Motor neuron (in vitro differentiated cells): ENCODE data around the gene LRRC27. TPM values are rescaled to one million over a fixed set of nuclear protein-coding genes. Genes with fewer than 3 reads are reported as not detected.

Experiments
- ATAC-seq, 8 experiments: fragments of 200-7000 bp; cut with Tn5 transposase; replicated peaks in 6 of 8; 2 replicates each; pipeline ENCODE4 v1.8.0; 2021; ENCODE audit warnings: mild to moderate bottlenecking in 8 of 8, moderate library complexity in 8 of 8
- H3K27ac ChIP-seq, 2 donors: fragments of 250-450 bp; sonication (Bioruptor Pico); 2 replicates each; pipeline ENCODE4 v1.9.0; 2021; ENCODE audit warnings: antibody characterized with exemption in 2 of 2, mild to moderate bottlenecking in 2 of 2, moderate library complexity in 1 of 2
- H3K4me1 ChIP-seq, 2 donors: fragments of 250-450 bp; sonication (Bioruptor Pico); replicated peaks in 1 of 2; 2 replicates each; pipeline ENCODE4 v1.6.1; 2021; ENCODE audit warnings: antibody characterized with exemption in 2 of 2, mild to moderate bottlenecking in 2 of 2, moderate library complexity in 1 of 2
- H3K4me3 ChIP-seq, 5 donors: fragments of 250-450 bp; sonication (Bioruptor Pico); 2 replicates each; pipeline ENCODE4 v1.9.0; 2021; ENCODE audit warnings: antibody characterized with exemption in 5 of 5, mild to moderate bottlenecking in 5 of 5, moderate library complexity in 4 of 5
- WGBS, 10 experiments: fragments of 450-650 bp; shearing (Covaris generic); methylation state at CpG; one replicate each; pipeline ENCODE4 v1.0.0; 2022; 5-methylcytosine and 5-hydroxymethylcytosine counted together
- in situ Hi-C, 9 experiments: fragments of 400-800 bp; cut with MboI; loops; one replicate each; pipeline ENCODE4 v1.15.0; 2021; ENCODE audit warnings: low sequenced_read_pairs in 9 of 9, low pct_unique_long_range_greater_than_20kb in 2 of 9; ENCODE audit not compliant: unreplicated experiment in 9 of 9
- total RNA-seq, 8 experiments: library from RNA; unstranded; fragments of 300-600 nt; gene quantifications; 2 replicates each; pipeline versions ENCODE4 v1.2.3 to v1.2.4, GENCODE V29; 2022

LRRC27 gene
- total RNA-seq, 8 experiments from 2014 or later, result 7.2 to 21.5 (median 15.1) TPM

DNA sequence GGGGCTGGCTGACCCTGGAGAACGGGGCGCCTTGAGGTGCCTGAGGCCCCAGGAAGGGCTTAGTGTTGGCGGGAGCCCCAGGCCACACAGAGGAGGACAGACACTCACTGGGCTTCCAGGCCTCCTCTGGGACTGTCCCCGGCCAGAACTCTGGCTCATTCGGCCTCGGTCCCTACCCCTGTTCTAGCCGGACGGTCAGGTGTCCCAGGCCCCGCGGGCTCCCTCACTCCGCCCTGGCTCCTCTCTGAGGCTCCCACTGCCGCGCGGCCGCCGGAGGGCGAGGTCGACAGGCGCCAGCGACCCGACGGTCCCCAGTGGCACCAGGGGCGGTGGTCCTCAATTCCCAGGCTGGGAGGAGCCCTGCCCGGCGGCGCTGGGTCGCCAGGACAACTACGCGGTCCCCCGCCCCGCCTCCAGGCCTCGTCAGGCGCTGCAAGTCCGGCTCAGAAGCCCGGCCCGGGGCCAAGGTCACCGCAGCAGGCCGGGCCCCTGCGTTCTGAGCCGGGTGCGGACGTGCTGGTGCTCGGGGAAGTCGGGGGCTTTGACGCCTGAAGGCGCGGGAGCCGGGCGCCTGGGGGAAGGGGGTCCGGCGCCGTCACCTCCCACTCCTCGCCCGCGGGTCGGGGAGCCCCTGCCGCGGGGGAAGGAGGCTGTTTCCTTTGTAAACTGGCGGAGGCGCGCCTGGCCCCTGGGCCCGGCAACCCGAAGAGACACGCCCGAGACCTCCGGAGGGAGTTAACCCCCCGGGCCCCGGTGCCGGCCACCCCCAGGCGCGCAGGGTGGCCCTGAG is 63.9 kb downstream of the LRRC27 start:
- in situ Hi-C loops, result loop anchor here in 2 of 9 experiments (10.0 to 25.0 kb wide), 2 partner anchors 49 to 241 kb away; no protein-coding TSS in a partner anchor
- peaks cover 23 to 24% of the 10 kb centered on the region in 2 donors for H3K4me1 ChIP-seq
- H3K27ac ChIP-seq, result peak overlapping the region in 1 of 2 donors; percentile 92
- peak; percentile 31 to 59 (median 42) for ATAC-seq
- H3K4me3 ChIP-seq, result peak overlapping the region; percentile 52 to 92 (median 74)
- WGBS, 10 experiments, result 55 to 100% methylated on average over 1 to 4 of the region's 71 CpGs; no CpG with 5 or more reads in 8 of the 10 experiments

DNA sequence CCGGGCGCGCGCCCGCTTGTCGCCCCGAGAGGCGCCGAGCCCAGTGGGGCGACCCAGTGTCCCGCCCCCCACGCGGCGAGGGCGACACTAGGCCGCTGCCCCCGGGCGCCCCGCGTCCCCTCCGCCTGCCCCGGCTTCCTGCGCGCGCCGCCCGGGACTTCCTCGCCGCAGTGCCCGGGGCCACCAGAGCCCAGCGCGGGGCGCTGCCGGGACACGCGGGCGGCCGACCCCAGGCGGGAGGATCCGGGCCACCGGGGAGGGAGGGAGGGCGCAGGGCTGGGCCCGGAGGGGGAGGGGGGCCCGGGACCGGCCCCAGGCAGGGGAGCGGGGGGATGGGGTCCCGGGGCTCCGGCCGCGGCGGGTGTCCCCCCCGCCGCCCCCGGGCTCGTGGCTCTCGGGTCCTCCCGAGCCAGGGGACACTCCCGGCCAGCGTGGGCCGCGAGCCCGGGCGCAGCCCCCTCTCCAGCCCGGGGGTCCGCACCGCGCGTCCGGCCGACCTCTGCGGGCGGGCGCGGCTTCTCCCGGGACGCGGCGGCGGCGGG is 64.6 kb downstream of the LRRC27 start:
- ATAC-seq, result peak; percentile 34 to 79 (median 68)
- H3K4me3 ChIP-seq, result peak overlapping the region; percentile 52 to 92 (median 74)
- H3K4me1 ChIP-seq, result peaks cover 23 to 26% of the 10 kb centered on the region in 2 donors
- in situ Hi-C loops, result loop anchor here in 2 of 9 experiments (10.0 to 25.0 kb wide), 2 partner anchors 48 to 241 kb away; no protein-coding TSS in a partner anchor
- WGBS, 10 experiments, result no CpG with 5 or more reads among the region's 80 CpGs
- peak overlapping the region; percentile 73 to 92 for H3K27ac ChIP-seq

DNA sequence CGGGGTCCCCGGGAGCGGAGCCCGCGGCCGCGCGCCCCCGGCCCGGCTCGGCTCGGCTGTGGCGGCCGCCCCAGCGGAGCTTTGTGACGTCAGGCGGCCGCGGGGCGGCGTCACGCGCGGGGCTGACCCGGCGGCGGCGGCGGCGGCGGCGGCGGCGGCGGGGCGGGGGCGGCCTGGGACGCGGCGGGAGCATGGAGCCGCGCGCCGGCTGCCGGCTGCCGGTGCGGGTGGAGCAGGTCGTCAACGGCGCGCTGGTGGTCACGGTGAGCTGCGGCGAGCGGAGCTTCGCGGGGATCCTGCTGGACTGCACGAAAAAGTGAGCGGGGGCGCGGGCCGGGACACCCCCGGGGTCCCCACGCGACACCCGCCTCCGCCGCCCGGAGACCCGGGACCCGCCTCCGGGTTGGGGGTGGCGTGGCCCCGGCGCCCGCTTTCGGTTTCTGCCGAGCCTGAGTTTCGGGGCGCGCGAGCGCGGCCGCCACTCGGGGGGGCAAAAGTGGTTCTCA is 65.1 kb downstream of the LRRC27 start, which contains the start of gene PWWP2B:
PWWP2B (plus strand) TSS at position 165 of the 506 bp plus-strand sequence; CDS start at position 192, 27 bp downstream.
- peak within 1 kb of the TSS; percentile 73 to 92 for H3K27ac ChIP-seq
- no CpG with 5 or more reads among the region's 86 CpGs for WGBS, 10 experiments
- in situ Hi-C loops, result loop anchor here in 2 of 9 experiments (10.0 to 25.0 kb wide), 2 partner anchors 48 to 240 kb away; no protein-coding TSS in a partner anchor
- ATAC-seq, result peak; percentile 16 to 59 (median 38)
- H3K4me1 ChIP-seq, result peaks cover 23 to 26% of the 10 kb centered on the region in 2 donors
- peak within 1 kb of the TSS; percentile 52 to 92 (median 74) for H3K4me3 ChIP-seq

DNA sequence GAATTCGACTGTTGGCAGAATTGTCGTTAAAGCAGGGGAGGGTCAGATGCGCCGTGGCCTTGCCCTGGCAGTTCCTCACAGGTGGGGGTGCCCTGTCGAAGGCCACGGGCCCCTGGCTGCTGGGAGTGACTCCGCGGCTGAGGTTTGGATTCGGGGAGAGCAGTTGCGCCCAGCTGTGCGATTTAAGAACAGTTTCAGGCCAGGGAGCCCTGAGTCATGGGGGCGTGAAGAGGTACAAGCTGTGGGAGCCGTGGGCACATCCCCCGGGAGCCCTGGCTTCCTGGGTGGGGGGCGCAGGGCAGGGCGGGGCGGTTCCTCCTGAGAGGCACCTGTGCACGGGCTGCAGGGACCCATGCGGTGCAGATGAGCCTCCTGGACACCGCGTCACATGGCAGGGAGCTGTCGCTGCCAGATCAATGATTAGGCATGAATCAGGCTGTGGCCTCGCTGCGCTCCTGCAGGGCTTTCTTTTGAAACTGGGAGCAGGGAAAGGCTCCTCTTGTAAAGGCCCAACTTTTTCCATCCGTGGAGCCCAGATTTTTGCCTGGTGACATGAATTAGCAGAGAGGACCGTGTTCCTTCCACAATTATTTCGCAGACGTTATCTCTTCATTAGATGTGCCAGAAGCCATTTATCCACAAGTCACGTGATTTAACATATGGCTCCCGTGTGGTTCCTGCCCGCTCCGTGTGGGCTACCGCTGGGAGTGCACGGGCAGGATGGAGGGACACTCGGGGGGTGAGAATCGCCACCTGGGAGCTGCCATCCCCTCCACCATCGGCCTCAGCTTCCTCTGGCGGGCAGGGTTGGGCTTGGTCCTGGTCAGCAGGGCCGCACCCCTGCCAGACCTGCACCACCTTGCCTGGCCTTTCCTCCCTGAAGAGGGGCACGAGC is 65.9 kb downstream of the LRRC27 start:
- 0 to 93% (median 33%) methylated on average over 1 to 11 of the region's 40 CpGs; no CpG with 5 or more reads in 4 of the 10 experiments for WGBS, 10 experiments
- peak overlapping the region; percentile 52 to 92 (median 74) for H3K4me3 ChIP-seq
- ATAC-seq, result peak; percentile 6 to 65 (median 52)
- H3K4me1 ChIP-seq, result peaks cover 23 to 26% of the 10 kb centered on the region in 2 donors
- in situ Hi-C loops, result loop anchor here in 2 of 9 experiments (10.0 to 25.0 kb wide), 2 partner anchors 47 to 239 kb away; no protein-coding TSS in a partner anchor
- peak overlapping the region; percentile 19 to 56 for H3K27ac ChIP-seq

DNA sequence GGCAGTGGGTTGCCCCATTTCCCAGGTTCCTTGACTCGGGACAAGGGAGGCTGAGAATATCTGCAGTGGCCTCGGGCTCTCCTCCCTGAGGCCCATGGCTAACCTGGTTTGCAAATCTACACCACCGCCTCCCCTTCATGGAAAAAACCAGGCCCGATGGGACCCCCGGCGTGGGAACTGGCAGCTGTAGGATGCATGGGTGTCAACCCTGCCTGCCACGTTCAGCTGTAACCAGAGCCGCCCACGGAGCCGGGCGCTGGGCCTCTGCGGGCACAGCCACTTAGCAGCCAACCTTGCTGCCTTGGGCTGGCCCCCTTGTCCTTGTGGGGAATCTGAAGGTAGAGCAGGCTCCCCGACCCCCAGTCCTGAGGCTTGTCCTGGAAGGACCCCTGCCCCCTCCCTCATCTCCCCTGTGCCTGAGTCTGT is 66.6 kb downstream of the LRRC27 start:
- in situ Hi-C loops, result loop anchor here in 2 of 9 experiments (10.0 to 25.0 kb wide), 2 partner anchors 46 to 239 kb away; no protein-coding TSS in a partner anchor
- 47 to 100% (median 86%) methylated on average over 1 to 4 of the region's 13 CpGs; no CpG with 5 or more reads in 6 of the 10 experiments for WGBS, 10 experiments
- ATAC-seq, result no peak
- Histone ChIP-seq H3K27ac (peak overlapping the region; percentile 19 to 56), H3K4me1 (peaks cover 23 to 26% of the 10 kb centered on the region in 2 donors), H3K4me3 (peak overlapping the region; percentile 52 to 92 (median 74))

DNA sequence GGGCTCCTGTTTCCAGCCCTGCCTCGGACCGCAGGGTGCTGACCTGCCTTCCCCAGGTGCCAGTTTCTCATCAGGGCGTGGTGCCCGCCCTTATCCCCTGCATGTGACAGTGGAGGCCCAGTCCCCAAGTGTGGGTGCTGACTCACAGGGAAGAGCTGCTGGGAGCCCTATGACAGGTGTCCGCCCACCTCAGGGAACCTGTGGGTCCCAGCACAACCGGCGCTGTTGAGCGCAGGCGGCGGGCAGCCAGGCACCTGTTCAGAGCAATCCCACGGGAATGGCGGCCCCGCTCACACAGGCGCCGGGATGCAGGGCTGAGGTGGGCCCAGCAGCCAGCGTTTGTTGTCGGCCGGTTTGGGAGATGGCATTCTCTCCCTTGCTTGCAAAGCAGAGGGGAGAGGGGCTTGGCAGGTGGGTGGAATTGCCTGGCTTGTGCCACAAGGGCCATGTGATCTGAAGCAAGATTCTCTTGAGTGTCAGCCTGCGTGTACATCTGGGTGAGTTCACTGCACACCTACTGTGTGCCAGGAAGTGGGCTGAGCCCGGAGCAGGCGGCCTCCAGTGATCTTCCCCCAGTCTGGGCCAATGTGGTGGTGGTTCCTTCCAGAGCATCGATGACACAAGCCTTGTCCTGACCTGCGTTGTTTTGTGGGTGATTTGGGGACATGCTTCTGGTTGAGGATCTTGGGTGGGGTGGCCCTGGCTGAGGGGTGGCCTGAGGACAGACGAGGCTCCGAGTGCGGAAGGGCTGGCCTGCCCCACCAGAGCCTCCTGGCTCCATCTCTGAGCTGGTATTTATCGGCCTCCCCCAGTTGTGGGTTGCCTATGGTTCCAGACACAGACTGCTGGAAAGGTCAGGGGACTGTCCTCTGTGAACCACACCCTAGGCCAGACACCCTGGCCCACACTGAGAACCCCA is 67.4 kb downstream of the LRRC27 start:
- H3K4me1 ChIP-seq, result peaks cover 23 to 26% of the 10 kb centered on the region in 2 donors
- in situ Hi-C loops, result loop anchor here in 2 of 9 experiments (10.0 to 25.0 kb wide), 2 partner anchors 45 to 238 kb away; no protein-coding TSS in a partner anchor
- no peak overlapping the region for H3K27ac ChIP-seq
- ATAC-seq, result no peak
- 94 to 100% (median 100%) methylated on average over 2 to 13 of the region's 27 CpGs; no CpG with 5 or more reads in 6 of the 10 experiments for WGBS, 10 experiments
- no peak overlapping the region for H3K4me3 ChIP-seq

DNA sequence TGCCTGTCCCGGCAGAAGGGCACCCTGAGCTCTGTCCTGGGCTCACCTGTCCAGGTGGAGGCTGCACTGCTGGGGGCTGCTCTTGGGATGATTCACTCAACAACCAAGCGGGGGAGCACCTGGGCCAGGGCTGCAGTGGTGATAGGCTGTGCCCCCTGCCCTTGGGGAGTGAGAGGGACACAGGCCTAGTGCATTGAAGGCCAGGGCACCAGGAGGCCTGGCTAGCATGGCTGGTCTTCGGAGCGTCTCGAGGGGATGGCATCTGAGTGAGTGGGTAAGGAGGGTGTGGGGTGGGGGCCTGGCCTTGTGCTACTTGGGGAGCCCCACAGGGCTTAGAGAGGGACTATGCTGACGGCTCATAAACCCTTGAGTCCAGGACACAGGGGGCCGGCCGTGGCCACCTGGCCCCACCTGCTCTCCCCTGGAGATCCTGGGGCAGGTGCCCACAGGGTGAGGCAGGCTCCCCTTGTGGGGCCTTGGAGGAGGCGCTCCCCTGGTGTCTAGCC is 68.1 kb downstream of the LRRC27 start:
- no peak overlapping the region for H3K4me3 ChIP-seq
- no CpG with 5 or more reads among the region's 9 CpGs for WGBS, 10 experiments

DNA sequence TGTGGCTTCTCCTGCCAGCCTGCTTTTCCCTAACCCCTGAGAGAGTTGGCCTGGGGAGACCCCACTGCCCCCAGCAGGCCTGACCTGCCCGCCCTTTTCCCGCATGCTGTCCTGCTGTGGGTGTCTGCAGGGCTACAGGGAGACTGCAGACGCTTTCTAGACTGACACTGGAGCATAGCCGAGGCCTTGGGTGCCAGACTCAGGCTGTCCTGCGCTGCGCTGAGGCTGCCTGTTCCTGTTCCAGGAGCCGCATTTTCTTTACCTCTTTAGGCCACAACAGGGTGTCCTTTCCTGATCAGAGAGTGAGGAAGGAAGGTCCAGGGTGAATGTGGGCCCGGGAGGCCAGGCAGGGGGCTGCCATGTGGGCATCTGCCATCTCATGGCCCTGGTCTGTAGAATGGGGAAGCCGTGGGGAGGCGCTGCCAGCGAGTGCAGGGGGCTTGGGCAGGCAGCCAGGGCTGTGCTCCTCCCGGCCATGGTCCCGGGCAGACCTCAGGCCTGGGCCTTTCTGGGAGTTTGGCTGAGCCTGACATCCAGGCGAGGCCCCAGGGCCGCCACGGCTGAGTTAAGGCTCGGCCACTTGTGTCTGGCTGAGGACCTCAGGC is 68.7 kb downstream of the LRRC27 start:
- in situ Hi-C loops, result no loop called here
- ATAC-seq, result no peak

More for the DNA sequence above, 68.1 kb downstream of the LRRC27 start:
- in situ Hi-C loops, result no loop called here
- H3K27ac ChIP-seq, result no peak overlapping the region
- ATAC-seq, result no peak
- H3K4me1 ChIP-seq, result peaks cover 23 to 26% of the 10 kb centered on the region in 2 donors

DNA sequence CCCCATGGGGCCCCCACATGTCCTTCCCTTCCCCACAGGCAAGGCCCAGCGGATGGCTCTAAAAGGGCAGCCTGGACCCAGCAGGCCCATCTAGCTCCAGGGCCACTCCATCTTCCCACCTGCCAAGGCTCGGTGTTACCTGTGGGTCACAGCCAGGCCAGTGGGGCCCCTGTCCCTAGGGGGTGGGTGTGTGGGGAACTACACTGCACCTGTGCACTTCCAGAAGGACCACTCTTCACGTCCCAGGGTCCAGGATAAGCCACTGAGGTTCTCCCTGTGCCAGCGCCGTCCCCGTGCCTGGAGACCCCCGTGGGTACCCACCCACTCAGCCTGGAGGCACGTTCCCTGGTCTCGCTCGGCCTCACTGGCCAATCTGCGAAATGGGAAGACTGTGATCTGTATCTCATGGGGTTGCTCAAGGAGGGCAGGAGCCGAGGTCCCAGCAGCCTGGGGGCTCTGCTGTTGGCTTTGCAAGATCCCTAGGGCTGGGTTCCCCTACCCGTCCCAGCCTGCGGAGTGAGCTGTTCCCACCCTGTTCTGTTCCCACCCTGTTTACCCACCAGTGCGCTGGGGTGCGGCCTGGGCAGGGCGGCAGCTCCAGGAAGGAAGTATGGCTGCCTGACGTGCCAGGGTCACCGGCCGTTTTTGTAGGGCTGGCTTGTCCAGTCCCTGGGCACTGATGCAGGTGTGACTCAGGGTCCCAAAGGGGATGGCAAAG is 69.6 kb downstream of the LRRC27 start:
- Histone ChIP-seq H3K27ac (no peak overlapping the region), H3K4me3 (no peak overlapping the region), H3K4me1 (peaks cover 13 to 17% of the 10 kb centered on the region in 2 donors)
- in situ Hi-C loops, result no loop called here
- ATAC-seq, result no peak
- WGBS, 10 experiments, result 92 to 100% methylated on average over 1 to 5 of the region's 20 CpGs; no CpG with 5 or more reads in 8 of the 10 experiments

More for the DNA sequence above, 68.7 kb downstream of the LRRC27 start:
- H3K27ac ChIP-seq, result no peak overlapping the region
- peaks cover 20 to 22% of the 10 kb centered on the region in 2 donors for H3K4me1 ChIP-seq
- no peak overlapping the region for H3K4me3 ChIP-seq
- 67 to 80% methylated on average over 1 to 3 of the region's 17 CpGs; no CpG with 5 or more reads in 8 of the 10 experiments for WGBS, 10 experiments

DNA sequence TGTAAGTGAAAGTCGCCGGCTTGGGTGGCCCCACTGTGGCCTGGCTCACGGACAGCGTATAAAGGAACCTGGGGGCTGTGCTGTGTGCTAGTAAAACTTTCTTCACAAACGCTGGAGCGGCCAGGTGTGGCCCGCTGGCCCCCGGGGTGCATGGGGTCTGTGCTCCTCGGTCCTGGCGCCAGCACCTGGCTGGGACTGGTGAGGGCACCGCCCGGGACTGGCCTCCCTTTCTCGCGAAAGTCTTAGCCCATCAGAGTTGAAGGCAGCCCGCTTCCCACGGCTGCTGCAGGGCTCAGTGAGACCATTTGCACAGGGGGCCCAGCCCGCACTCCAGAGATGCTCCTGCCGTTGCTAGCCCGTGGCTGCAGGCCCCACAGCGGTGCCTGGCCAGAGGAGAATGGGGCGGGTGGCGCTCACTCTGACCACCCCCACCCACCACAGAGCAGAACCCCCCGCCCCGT is 70.8 kb downstream of the LRRC27 start:
- no peak overlapping the region for H3K4me3 ChIP-seq
- H3K27ac ChIP-seq, result no peak overlapping the region
- in situ Hi-C loops, result no loop called here
- 81% methylated on average over 2 of the region's 24 CpGs; no CpG with 5 or more reads in 9 of the 10 experiments for WGBS, 10 experiments
- H3K4me1 ChIP-seq, result peaks cover 17 to 27% of the 10 kb centered on the region in 2 donors
- no peak for ATAC-seq
